Measurements from ENCODE around the gene ARL6IP5.

GRCh38 chr3:69144631-69145245 lies 60.0 kb downstream of the ARL6IP5 start:
- TF ChIP-seq NONO (IDR thresholded peaks at IDR 0.05; ENCODE audit: low read depth in 2 of 2, low read length in 1 of 2) (no peak), NKRF (IDR thresholded peaks at IDR 0.05; ENCODE audit: borderline replicate concordance) (no peak), E2F1 (CRISPR knock-in tag; IDR thresholded peaks at IDR 0.05) (no peak), BRF1 (IDR thresholded peaks at IDR 0.05; ENCODE audit: borderline replicate concordance, extremely low read depth, insufficient read length) (no peak), ERF (CRISPR knock-in tag; IDR thresholded peaks at IDR 0.05) (no peak), ZC3H4 (CRISPR knock-in tag; IDR thresholded peaks at IDR 0.05; ENCODE audit: borderline replicate concordance) (no peak)
- TF ChIP-seq, protein P1, sequence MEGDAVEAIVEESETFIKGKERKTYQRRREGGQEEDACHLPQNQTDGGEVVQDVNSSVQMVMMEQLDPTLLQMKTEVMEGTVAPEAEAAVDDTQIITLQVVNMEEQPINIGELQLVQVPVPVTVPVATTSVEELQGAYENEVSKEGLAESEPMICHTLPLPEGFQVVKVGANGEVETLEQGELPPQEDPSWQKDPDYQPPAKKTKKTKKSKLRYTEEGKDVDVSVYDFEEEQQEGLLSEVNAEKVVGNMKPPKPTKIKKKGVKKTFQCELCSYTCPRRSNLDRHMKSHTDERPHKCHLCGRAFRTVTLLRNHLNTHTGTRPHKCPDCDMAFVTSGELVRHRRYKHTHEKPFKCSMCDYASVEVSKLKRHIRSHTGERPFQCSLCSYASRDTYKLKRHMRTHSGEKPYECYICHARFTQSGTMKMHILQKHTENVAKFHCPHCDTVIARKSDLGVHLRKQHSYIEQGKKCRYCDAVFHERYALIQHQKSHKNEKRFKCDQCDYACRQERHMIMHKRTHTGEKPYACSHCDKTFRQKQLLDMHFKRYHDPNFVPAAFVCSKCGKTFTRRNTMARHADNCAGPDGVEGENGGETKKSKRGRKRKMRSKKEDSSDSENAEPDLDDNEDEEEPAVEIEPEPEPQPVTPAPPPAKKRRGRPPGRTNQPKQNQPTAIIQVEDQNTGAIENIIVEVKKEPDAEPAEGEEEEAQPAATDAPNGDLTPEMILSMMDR (IDR thresholded peaks at IDR 0.05 in 2 of 3, conservative IDR thresholded peaks at IDR 0.05 in 1 of 3; ENCODE audit: insufficient read depth in 2 of 3, low read depth in 1 of 3, low read length in 3 of 3) = no peak
- TF ChIP-seq, protein P2, sequence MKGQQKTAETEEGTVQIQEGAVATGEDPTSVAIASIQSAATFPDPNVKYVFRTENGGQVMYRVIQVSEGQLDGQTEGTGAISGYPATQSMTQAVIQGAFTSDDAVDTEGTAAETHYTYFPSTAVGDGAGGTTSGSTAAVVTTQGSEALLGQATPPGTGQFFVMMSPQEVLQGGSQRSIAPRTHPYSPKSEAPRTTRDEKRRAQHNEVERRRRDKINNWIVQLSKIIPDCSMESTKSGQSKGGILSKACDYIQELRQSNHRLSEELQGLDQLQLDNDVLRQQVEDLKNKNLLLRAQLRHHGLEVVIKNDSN (CRISPR knock-in tag; IDR thresholded peaks at IDR 0.05) = no peak

Measured in K562 (cell line).